ENCODE results near the gene FARP1.

FARP1 gene

GRCh38 chr13:98175043-98175442, 32.1 kb downstream of the FARP1 start:
- no peak overlapping the region for H3K4me3 ChIP-seq (ENCODE audit: low read depth, low read length)
- no peak for TF ChIP-seq CTCF (IDR thresholded peaks at IDR 0.05; ENCODE audit: low read depth, low read length)

- no peak overlapping the region for H3K4me3 ChIP-seq (ENCODE audit: low read depth, low read length)
- no peak for TF ChIP-seq CTCF (IDR thresholded peaks at IDR 0.05; ENCODE audit: low read depth, low read length)
These were observed 32.9 kb downstream of the FARP1 start for GRCh38 chr13:98175823-98176222.

DNA sequence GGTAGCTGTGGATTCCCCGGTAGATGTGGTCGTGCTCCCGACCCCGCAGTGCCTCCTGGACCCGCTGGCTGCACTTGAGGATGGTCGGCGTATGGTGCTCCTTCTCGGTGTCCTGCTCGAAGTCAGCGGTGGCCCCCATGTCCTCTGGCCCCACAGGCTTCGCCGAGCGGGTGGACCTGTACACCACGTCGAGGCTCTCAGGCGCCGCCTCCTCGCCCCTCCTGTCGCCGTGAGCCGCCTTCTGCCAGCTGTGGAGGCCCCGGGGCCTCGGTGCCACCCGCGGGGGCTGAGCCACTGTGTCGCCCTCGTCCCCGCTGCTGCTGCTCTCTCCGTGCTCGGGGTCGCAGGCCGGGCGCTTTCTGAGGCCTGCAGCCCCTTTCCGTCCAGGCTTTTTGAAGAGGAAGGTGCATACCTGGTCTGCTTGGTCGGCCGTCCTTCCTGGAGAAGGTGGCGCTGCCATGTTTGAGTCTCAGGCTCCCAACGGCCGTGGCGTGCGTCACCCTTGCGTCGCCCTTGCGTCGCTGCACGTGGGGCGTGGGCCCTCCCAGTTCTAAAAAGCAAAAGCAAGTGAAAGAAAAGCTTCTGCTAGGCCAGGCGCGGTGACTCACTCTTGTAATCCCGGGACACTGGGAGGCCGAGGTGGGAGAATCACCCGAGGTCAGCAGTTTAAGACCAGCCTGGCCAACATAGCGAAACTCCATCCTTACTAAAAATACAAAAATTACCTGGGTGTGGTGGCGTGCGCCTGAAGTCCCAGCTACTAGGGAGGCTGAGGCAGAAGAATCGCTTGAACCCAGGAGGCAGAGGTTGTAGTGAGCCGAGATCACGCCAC, 34.1 kb downstream of the FARP1 start, which contains the start of gene RNF113B:
Gene RNF113B, minus strand, starts transcription at position 493 of the 832 bp plus-strand sequence. Its CDS starts 33 bp downstream, at position 460.
- no peak for TF ChIP-seq CTCF (IDR thresholded peaks at IDR 0.05; ENCODE audit: low read depth, low read length)
- H3K4me3 ChIP-seq (ENCODE audit: low read depth, low read length): no peak within 1 kb of the TSS

DNA sequence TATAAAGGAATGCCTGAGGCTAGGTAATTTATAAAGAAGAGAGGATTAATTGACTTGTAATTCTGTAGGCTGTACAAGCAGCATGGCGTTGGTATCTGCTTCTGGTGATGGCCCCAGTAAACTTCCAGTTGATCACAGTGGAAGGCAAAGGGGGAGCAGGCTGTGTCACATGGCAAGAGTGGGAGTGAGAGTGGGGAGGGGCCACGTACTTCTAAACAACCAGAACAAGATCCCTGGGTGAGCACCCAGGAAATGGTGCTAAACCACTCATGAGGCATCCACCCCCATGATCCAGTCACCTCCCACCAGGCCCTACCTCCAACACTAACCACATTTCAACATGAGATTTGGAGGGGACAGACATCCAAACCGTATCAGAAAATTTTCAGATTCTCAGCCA, 37.2 kb downstream of the FARP1 start:
- H3K4me3 ChIP-seq (ENCODE audit: low read depth, low read length): no peak overlapping the region
- no peak for TF ChIP-seq CTCF (IDR thresholded peaks at IDR 0.05; ENCODE audit: low read depth, low read length)

DNA sequence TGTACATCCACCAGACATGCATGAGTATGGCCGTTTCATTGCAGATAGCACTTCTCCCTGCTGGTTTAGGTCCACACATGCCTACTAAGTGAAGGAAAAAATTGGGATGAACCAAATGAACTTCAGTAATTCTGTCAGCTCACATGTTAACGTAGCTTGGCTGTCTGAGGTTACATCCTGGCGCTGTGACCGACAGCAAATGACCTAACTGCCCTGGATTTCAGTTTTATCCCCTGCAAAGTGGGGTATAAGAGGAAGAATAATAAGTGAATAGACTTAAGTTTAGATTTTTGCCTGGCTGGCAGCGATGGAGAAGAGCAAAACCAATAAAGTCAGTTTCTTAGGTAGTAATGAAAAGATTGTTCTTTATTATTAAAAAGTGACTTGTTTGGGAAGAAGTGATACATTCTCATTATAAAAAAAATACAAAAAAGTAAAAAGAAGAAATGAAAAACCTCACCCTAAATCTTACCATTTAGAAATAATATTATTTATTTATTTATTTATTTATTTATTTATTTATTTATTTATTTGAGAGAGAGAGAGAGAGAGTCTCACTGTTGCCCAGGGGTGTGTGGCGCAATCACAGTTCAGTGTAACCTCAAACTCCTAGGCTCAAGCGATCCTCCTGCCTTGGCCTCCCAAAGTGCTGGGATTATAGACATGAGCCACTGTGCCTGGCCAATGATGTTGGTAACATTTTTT, 38.4 kb downstream of the FARP1 start:
- H3K4me3 ChIP-seq (ENCODE audit: low read depth, low read length): no peak overlapping the region
- no peak for TF ChIP-seq CTCF (IDR thresholded peaks at IDR 0.05; ENCODE audit: low read depth, low read length)

DNA sequence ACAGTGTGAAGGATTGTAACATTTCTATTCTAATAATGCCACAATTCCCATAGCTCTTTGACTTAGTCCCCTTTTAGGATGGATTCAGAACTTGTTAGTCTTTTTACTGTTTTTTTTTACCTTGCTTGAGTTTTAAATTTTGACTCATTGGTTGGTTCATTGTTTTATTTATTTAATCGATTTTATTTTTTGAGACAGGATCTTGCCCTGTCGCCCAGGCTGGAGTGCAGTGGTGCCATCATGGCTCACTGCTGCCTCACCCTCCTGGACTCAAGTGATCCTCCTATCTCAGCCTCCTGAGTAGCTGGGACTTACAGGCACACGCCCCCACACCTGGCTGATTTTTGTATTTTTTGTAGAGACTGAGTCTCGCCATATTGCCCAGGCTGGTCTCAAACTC, 39.3 kb downstream of the FARP1 start:
- no peak for TF ChIP-seq CTCF (IDR thresholded peaks at IDR 0.05; ENCODE audit: low read depth, low read length)
- no peak overlapping the region for H3K4me3 ChIP-seq (ENCODE audit: low read depth, low read length)

DNA sequence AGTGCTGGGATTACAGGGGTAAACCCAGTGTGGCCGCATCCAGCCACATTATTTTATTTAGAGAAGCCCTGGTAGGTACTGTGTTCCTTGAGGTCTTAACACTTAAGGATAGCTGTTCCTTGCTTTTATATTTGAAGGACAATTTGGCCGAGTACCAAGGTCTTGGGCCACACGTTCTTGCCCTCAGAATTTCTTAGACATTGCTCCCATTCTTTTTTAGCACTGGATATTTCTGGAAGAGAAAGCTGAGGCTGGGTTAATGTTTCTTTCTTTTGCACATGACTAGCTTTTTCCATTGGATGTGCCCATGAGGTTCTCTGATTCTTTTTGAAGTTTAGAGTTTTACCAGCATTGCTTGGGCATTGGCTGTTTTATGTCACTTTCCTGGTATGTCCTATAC, 39.7 kb downstream of the FARP1 start:
- TF ChIP-seq CTCF (IDR thresholded peaks at IDR 0.05; ENCODE audit: low read depth, low read length): no peak

More for the DNA sequence above, 39.7 kb downstream of the FARP1 start:
- H3K4me3 ChIP-seq (ENCODE audit: low read depth, low read length): no peak overlapping the region
